Measurements from ENCODE around the gene METTL23.

Gene METTL23

GRCh38 chr17:76734080-76734840 lies 7.6 kb downstream of the METTL23 start:
- DNase-seq (ENCODE audit: low read depth) = no peak
- H3K4me3 ChIP-seq (ENCODE audit: low read length) = peak overlapping the region; percentile 85
- TF ChIP-seq CTCF (conservative IDR thresholded peaks at IDR 0.05; ENCODE audit: low read depth, low read length) = no peak

- TF ChIP-seq CTCF (conservative IDR thresholded peaks at IDR 0.05; ENCODE audit: low read depth, low read length) = no peak
- no peak for DNase-seq (ENCODE audit: low read depth)
Observed at GRCh38 chr17:76735006-76735405, 8.4 kb downstream of the METTL23 start.

GRCh38 chr17:76735586-76736348 lies 9.1 kb downstream of the METTL23 start:
- DNase-seq (ENCODE audit: low read depth) = no peak
- H3K4me3 ChIP-seq (ENCODE audit: low read length) = peak overlapping the region; percentile 85
- TF ChIP-seq CTCF (conservative IDR thresholded peaks at IDR 0.05; ENCODE audit: low read depth, low read length) = no peak

More at GRCh38 chr17:76735006-76735405, 8.4 kb downstream of the METTL23 start:
- peak overlapping the region; percentile 85 for H3K4me3 ChIP-seq (ENCODE audit: low read length)

- TF ChIP-seq CTCF (conservative IDR thresholded peaks at IDR 0.05; ENCODE audit: low read depth, low read length) = peak; percentile 25
- peak overlapping the region; percentile 85 for H3K4me3 ChIP-seq (ENCODE audit: low read length)
- no peak for DNase-seq (ENCODE audit: low read depth)
Observed at GRCh38 chr17:76736349-76737081, 9.9 kb downstream of the METTL23 start.

- TF ChIP-seq CTCF (conservative IDR thresholded peaks at IDR 0.05; ENCODE audit: low read depth, low read length) = no peak
- peak; percentile 93 for DNase-seq (ENCODE audit: low read depth)
- H3K4me3 ChIP-seq (ENCODE audit: low read length) = peak within 1 kb of the TSS; percentile 96
Observed at GRCh38 chr17:76737082-76737675, 10.5 kb downstream of the METTL23 start, which contains the start of gene SRSF2. Gene SRSF2, minus strand, starts transcription at chr17:76737331. Its CDS starts 171 bp downstream, at chr17:76737160.

- H3K4me3 ChIP-seq (ENCODE audit: low read length) = peak within 1 kb of the TSS; percentile 96
- no peak for TF ChIP-seq CTCF (conservative IDR thresholded peaks at IDR 0.05; ENCODE audit: low read depth, low read length)
- DNase-seq (ENCODE audit: low read depth) = peak; percentile 87
Observed at GRCh38 chr17:76737676-76738467, 11.2 kb downstream of the METTL23 start, which contains the start of gene MFSD11. Gene MFSD11, plus strand, starts transcription at chr17:76738119. Its CDS starts 234 bp downstream, at chr17:76738353.
